GM15510 (cell line): Measurements from ENCODE around the gene IFI30.
A peak's percentile ranks its signal among the peaks of the same experiment; 100 is the strongest.

Experiments
- POLR2A ChIP-seq: IDR thresholded peaks from 3 replicates; pipeline ENCODE4 v1.6.1; 2011; ENCODE audit warnings: borderline replicate concordance; ENCODE audit not compliant: insufficient read length; ENCODE audit errors: extremely low read depth

Gene IFI30

GRCh38 chr19:18147396-18147795 lies 26.2 kb upstream of the IFI30 start:
- TF ChIP-seq POLR2A, result no peak

GRCh38 chr19:18149596-18149975 lies 24.0 kb upstream of the IFI30 start:
- no peak for TF ChIP-seq POLR2A

GRCh38 chr19:18150776-18151624 lies 22.6 kb upstream of the IFI30 start:
- TF ChIP-seq POLR2A, result no peak

- TF ChIP-seq POLR2A, result peak; percentile 53
Measured at GRCh38 chr19:18152442-18152816, 21.2 kb upstream of the IFI30 start.

GRCh38 chr19:18152817-18153555 lies 20.6 kb upstream of the IFI30 start, which contains the start of gene PIK3R2:
PIK3R2 (plus strand) TSS chr19:18153163; CDS start chr19:18155880, 2,717 bp downstream.
- TF ChIP-seq POLR2A, result peak; percentile 55

- no peak for TF ChIP-seq POLR2A
Measured at GRCh38 chr19:18153556-18154134, 20.0 kb upstream of the IFI30 start.

GRCh38 chr19:18155095-18156087 lies 18.2 kb upstream of the IFI30 start:
- TF ChIP-seq POLR2A, result no peak

- no peak for TF ChIP-seq POLR2A
Measured at GRCh38 chr19:18156268-18156667, 17.3 kb upstream of the IFI30 start.

GRCh38 chr19:18156841-18157464 lies 16.7 kb upstream of the IFI30 start:
- no peak for TF ChIP-seq POLR2A

GRCh38 chr19:18157465-18158063 lies 16.0 kb upstream of the IFI30 start:
- no peak for TF ChIP-seq POLR2A

GRCh38 chr19:18158467-18158866 lies 15.1 kb upstream of the IFI30 start:
- TF ChIP-seq POLR2A, result no peak

- no peak for TF ChIP-seq POLR2A
Measured at GRCh38 chr19:18159810-18160209, 13.8 kb upstream of the IFI30 start.

GRCh38 chr19:18160493-18160970 lies 13.1 kb upstream of the IFI30 start:
- no peak for TF ChIP-seq POLR2A
